Left renal pelvis (tissue), 4 donors: ENCODE data around the gene CUZD1. TPM values are rescaled to one million over a fixed set of nuclear protein-coding genes. Genes with fewer than 3 reads are reported as not detected.
"Not testable (repeated sequence)": the region's sequence is repeated elsewhere in the genome, so short reads cannot be mapped to it uniquely, and the experiment has no call there.

Experiments
- DNase-seq, 4 donors: peaks; one replicate each; pipeline ENCODE4 v3.0.0-alpha.2; 2013; ENCODE audit warnings: low read depth in 4 of 4, low spot score in 3 of 4
- polyA plus RNA-seq, 4 donors: library from polyadenylated mRNA; unstranded; fragments of 120-200 nt; gene quantifications; one replicate each; pipeline ENCODE4 v1.2.1, GENCODE V29; 2013; ENCODE audit not compliant: insufficient read length in 4 of 4

Gene CUZD1, protein sequence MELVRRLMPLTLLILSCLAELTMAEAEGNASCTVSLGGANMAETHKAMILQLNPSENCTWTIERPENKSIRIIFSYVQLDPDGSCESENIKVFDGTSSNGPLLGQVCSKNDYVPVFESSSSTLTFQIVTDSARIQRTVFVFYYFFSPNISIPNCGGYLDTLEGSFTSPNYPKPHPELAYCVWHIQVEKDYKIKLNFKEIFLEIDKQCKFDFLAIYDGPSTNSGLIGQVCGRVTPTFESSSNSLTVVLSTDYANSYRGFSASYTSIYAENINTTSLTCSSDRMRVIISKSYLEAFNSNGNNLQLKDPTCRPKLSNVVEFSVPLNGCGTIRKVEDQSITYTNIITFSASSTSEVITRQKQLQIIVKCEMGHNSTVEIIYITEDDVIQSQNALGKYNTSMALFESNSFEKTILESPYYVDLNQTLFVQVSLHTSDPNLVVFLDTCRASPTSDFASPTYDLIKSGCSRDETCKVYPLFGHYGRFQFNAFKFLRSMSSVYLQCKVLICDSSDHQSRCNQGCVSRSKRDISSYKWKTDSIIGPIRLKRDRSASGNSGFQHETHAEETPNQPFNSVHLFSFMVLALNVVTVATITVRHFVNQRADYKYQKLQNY
- polyA plus RNA-seq, result 1 to 10 TPM; 1.6 to 2.0 (median 2.0) TPM

DNA sequence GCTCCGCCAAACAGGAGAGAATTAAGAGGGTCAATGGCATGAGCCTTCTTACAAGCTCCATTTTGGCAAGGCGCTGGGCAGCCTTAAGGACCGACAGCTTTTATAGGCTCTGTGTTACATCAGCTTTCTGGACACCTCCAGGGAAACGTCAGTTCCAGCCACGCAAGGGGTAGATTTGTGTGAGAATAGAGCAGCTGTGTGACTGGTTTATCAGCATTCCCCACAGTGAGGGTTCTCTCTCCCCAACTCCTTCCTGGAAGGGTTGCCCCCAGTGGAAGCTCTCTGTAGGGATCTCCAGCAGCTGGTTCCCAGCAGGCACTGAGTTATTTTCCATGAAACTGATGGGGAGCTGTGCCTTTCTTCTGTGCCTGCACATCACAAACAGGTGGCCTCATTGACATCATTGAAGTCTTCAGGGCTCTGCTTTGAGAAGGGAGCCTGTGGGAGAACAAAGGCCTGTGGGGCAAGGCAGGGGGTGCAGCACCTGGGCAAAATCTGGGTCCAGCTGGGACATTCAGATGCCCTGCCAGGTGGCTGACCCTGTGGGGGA lies at the start of gene CUZD1:
TSS of gene CUZD1 (minus strand) at position 75 of the 550 bp plus-strand sequence. CDS start at position 61, 14 bp downstream.
- DNase-seq, result no peak

DNA sequence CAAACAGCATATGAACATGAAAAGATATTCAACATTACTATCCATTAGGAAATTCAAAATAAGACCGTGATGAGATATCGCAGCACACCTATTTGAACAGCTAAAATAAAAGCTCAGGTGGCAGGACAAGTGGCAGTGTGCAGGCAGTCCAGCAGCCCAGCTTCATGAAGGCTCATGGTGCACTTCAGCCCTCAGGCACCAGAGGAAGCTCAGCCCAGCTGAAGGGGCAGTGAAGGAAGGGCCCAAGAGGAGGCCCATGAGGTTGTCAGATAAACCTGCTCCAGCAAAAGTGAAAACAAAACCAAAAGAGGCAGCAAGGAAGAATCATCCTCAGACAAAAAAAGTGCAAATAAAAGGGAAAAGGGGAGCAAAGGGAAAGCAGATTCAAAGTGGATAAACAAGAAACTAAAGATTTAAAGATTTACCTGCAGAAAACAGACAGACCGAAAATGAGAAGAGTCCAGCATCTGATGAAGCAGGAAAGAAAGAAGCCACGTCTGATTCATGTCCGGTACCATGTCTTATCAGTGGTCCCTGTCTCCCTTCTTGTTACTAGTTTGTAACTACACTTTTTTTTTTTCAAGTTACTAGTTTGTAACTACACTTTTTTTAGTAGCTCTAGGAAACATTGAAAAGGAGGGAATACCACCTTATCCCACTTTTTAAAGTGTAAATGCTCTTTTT lies 48.7 kb upstream of the CUZD1 start:
- DNase-seq, result no peak

DNA sequence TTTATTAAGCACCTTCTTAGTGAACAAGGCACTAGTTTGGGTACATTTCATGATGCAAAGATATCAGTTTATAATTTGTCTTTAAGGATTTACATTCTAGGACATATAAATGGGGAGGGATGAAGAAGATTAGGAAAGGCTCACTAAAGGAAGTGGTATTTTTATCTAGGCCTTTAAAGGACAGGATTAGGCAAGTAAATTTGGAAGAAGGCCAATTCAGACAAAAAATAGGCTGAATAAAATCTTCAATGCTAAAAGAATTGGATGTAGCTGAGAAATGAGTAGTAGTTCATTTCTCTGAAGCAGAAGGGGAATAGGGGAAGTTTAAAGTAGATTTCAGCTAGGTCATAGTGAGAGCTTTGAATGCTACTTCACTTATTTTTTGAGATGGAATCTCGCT lies 38.5 kb upstream of the CUZD1 start:
- DNase-seq, result no peak

DNA sequence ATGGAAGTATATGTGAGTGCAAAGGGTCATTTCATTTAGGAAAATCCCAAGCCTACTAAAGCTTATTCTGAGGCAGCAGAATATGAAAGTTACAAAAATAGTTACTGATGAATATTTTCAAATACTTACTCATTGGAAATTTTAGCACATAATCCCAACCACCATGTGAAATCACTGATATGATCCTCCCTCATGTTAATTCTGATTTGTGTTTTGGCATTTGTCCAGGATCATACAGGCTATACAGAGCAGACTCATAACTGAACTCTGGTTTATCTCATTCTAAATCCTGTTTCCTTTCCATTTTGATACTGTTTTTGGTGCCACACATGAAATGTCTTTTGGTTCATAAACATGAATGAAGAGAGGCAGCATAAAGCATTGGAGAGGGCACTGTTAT lies 37.1 kb upstream of the CUZD1 start:
- DNase-seq, result no peak

DNA sequence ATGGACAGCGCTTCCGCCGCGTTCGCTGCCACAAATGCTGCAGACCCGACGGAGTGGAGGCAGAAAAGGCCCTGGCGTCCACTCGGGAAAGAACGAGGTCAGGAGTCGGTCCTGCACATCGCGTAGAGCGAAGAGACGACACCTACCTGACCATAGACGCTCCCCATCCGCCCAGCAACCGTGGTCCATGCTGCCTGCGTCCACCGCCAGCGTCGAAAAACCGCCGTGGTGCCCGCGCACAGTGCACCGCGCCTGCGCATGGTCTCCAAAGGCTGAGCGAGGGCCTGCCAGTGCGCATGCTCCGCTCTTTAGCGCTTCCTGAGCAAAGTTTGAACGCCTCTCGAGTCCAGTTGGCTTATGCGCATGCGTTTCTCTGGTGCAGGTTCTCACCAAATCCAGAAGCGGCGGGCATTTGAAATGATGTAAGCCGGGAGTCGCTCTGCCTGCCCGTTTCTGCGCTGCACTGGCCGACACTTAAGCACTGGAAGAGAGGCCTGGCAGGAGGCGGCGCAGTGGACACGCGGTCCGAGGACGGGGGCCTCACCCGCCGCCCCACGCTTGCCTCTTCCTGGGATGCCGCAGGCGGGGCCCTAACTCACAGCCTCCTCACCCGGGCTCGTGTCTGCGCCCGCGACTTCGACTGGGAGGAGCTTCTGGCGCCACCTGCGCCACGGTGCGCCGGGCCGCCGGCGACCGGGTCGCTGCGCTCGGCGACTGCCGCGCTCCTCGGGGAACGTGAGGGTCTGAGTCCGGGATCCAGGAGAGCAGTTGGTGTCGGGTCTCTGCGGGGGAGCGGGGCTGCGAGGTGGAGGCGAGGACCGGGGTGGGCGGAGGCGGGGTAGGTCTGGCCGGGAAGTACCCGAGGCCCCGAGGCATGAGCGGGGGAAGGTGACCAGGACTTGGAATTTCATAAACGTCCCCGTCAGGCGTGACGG lies 33.9 kb upstream of the CUZD1 start, which contains the start of gene FAM24B:
TSS of gene FAM24B (minus strand) at position 243 of the 935 bp plus-strand sequence. CDS start 29,066 bp downstream, outside the sequence.
- DNase-seq, result peak; percentile 91 to 96 (median 94)

DNA sequence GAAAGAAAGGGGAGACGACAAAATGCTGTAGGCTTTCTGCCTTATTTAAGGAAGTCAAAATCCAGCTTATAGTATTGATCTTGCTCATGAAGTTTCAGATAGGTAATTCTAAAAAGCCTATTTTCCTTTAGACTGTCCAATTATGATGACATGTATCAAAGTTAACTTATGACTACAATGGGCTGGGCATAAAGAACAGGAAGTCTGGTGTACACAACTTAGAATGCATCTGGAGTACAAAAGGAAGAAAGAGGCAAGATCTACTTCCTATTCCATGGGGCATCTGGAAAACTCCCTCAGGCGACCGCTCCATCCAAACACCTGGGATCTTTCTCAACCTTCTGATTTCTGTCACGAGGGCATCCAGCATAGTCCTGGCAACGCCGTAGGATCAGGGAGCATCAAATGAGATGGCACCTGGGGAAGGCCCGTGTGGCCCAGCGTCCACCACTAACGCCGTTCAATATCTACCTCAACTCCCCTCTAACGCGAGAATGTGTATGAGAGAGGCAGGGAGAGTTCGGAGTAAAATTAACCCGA lies 33.2 kb upstream of the CUZD1 start:
- peak in 2 of 4 donors; percentile 2 to 6 for DNase-seq

DNA sequence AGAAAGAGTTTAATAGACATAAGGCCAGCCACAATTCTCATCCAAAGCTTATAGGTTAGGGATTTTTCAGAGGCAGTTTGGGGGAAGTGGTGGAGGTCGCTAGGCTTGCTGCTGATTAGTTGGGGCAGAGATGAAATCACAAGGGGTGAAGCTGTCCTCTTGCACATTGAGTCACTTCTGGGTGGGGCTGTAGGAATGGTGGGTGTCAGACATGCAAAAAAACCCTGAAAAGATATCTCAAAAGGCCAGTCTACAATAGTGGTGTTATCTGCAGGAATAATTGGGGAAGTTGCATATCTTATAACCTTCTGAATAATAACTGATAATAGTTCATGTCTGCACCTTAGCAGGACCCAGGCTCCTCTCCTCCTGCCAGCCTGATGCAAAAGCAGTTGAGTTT lies 31.6 kb upstream of the CUZD1 start:
- DNase-seq, result no peak

DNA sequence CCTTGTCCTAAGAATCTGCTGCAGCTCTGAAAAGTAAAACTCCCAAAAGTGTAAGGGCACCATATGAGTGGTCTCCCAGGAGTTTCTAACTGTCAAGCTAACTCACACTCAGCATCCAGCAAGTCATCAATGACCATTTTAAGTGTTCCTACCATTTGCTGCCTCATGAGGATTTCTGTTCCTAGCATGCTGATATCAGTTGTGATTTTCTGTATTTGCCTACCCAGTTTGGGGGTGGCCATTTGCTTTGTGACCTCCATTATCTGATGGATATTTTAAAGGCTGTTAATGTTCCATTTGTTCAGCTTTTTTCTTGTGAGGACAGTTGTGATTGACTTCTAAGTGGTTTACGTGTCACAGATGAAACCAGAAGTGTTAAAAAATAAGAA lies 30.8 kb upstream of the CUZD1 start:
- DNase-seq, result no peak

DNA sequence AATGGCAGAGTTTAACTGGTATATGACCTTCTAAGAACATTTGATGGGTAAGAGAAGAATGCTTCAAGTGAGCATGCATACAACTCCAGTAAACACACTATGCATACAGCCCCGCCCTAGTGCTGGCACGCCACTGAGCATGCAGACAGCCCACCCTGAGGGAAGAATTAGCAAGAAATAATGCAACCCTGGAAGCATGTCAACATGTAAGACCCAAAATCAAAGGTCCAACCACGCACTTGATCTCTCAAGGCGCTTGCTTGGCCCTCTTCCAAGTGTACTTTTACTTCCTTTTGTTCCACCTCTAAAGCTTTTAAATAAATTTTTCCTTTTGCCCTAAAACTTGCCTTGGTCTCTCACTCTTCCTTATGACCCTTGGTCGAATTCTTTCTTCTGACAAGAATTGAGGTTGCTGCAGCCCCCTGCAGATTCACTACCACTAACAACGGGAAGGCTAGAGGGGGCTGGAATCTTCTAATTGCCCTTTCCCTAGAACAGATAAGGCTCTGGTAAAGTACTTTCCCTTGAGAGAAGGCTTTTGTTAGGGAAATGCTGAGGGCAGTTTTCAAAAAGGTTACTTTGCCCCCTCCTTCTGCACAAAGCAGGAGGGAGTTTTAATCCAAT lies 30.3 kb upstream of the CUZD1 start:
- DNase-seq, result no peak

DNA sequence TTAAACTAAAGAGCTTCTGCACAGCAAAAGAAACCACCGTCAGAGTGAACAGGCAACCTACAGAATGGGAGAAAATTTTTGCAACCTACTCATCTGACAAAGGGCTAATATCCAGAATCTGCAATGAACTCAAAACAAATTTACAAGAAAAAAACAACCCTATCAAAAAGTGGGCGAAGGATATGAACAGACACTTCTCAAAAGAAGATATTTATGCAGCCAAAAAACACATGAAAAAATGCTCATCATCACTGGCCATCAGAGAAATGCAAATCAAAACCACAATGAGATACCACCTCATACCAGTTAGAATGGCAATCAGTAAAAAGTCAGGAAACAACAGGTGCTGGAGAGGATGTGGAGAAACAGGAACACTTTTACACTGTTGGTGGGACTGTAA lies 26.3 kb upstream of the CUZD1 start:
- DNase-seq, result not testable (repeated sequence)

DNA sequence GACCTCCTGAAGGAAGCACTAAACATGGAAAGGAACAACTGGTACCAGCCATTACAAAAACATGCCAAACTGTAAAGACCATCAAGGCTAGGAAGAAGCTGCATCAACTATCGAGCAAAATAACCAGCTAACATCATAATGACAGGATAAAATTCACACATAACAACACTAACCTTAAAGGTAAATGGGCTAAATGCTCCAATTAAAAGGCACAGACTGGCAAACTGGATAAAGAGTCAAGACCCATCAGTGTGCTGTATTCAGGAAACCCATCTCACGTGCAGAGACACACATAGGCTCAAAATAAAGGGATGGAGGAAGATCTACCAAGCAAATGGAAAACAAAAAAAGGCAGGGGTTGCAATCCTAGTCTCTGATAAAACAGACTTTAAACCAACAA lies 23.1 kb upstream of the CUZD1 start:
- DNase-seq, result not testable (repeated sequence)

DNA sequence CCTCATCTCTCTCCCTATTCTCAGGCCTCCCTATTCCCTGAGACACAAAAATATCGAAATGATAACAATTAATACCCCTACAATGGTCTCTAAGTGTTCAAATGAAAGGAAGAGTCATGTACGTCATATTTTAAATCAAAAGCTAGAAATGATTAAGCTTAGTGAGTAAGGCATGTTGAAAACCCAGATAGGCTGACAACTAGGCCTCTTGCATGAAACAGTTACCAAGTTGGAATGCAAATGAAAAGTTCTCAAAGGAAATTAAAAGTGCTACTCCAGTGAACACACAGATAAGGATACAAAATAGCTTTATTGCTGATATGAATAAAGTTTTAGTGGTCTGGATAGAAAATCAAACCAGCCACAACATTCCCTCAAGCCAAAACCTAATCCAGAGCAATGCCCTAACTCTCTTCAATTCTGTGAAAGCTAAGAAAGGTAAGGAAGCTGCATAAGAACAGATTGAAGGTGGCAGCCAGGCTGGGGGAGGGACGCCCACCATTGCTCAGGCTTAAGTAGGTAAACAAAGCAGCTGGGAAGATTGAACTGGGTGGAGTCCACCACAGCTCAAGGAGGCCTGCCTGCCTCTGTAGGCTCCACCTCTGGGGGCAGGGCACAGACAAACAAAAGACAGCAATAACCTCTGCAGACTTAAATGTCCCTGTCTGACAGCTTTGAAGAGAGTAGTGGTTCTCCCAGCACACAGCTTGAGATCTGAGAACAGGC lies 21.3 kb upstream of the CUZD1 start:
- not testable (repeated sequence) for DNase-seq

DNA sequence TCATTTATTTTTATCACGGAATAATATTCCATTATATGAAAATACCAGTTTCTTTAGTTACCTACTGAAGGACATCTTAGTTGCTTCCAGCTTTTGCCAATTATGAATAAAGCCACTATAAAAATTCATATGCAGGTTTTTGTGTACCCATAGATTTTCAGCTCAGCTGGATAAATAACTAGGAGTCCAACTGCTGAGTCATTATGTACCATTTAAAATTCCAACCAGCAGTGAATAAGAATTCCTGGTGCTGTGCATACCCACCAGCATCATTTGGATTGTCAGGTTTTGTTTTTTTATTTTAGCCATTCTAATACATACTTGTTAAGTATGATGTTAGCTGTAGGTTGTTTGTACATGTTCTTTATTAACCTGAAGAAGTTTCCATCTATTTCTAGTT lies 19.2 kb upstream of the CUZD1 start:
- DNase-seq, result no peak

DNA sequence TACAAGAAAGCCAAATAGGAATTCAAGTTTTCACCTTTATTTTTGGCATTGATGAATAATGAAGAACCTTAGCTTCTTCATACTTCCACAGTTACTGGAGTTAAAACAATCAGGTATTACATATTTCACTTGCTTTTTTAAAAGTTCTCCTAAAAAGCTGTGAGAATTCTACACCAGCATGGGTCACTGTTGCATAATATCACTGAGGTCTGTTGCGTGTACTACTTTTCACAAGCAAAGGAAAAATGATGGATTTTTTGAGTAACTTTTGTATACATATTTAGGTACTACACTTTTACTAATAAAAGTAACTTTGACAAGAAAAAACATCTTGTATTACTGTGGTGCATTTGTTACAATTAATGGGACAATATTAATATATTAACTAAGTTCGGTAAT lies 18.5 kb upstream of the CUZD1 start:
- DNase-seq, result no peak

DNA sequence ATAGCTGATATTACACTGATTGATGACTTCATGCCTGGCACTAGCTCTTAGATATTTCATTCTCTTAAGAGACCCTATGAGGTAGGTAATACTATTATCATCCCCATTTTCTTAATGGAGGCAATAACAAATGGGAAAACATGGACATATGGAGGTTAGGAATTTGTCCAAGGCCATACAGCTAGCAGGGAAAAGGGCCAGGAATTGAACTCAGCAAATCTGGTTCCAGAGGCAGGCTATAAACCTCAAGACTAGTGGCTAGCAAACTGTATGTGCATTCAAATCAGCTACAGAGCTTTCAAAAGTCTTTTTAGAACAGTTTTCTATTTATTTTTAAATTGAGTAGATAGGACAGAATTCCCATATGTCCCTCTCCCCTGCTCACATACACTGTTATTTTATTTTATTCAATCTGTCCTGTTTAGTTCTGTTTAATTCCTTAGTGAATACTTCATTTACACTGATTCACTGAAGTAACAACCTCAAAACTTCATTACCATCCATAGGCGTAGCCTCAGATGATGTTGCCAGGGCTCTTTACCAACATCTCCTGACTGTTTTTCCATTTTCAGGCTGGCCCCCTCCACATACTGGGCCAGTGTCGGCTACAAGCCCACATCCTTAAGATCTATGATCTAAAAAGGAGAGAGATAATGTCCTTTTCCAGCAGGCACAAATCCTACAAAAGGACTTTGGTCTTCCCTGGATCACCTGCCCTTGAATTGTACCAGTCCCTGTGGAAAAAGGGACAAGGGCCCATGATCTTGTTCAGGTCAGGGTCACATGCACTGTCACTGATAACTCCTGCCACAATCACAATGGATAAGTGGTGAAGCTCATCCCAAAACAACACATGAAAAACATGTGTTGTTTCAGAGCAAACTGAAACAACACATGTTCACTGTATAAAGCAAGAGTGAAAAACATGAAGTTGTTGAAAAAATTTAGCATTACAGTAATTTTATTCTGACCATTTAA lies 17.8 kb upstream of the CUZD1 start:
- DNase-seq, result no peak

DNA sequence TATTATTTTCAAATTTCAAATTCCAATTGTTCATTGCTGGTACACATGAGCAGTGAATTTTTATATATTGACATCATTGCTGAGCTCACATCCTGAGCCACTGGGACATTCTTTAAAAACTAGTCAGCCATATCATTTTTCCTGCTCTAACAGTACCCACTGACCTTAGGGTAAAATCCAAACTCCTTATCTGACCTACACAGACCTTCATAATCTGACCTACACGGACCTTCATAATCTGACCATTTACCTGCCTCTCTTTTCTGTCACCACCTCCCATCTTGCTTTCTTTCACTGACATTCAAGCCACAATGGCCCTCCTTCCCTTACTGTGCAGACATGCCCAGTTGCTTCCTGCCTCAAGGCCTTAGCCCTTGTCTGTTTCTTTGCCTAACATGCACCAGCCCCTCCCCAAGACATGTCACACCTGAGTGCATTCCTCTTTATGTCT lies 16.1 kb upstream of the CUZD1 start:
- DNase-seq, result no peak

DNA sequence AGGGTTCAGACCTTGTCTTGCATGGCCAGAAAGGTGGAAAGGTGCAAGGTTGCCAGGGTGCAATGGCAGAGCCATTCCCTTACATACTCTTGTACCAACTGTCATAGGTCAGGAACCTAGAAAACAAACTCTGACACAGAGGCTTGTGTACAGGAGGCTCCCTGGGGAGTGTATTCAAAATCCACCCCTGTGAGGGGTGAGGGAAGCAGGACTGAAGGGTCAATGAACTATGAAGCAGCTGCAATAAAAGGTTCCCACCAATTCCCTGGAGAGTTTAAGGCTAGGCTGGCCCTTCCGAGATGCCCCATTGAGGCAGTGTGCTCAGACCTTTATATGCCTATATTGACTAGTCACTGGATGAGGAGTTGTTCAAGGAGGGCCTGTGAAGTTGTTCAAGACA lies 13.9 kb upstream of the CUZD1 start:
- no peak for DNase-seq
